HG03571 (cell line): ENCODE results near the gene TNS3.

Source experiments
- ATAC-seq: cut with Tn5 transposase; IDR thresholded peaks from one replicate; pipeline ENCODE4 v1.9.1; 2021; ENCODE audit not compliant: unreplicated experiment

TNS3 gene

GRCh38 chr7:47318395-47319182, 263.3 kb downstream of the TNS3 start:
- ATAC-seq: no peak

- ATAC-seq: no peak
These were observed 264.4 kb downstream of the TNS3 start for GRCh38 chr7:47317487-47317886.

GRCh38 chr7:47314728-47315607, 266.9 kb downstream of the TNS3 start:
- ATAC-seq: no peak

- no peak for ATAC-seq
These were observed 267.7 kb downstream of the TNS3 start for GRCh38 chr7:47314248-47314647.

- ATAC-seq: no peak
These were observed 268.3 kb downstream of the TNS3 start for GRCh38 chr7:47313564-47313963.

GRCh38 chr7:47311891-47312290, 270.0 kb downstream of the TNS3 start:
- ATAC-seq: no peak

GRCh38 chr7:47310020-47310419, 271.9 kb downstream of the TNS3 start:
- no peak for ATAC-seq

GRCh38 chr7:47308808-47309207, 273.1 kb downstream of the TNS3 start:
- ATAC-seq: no peak

- no peak for ATAC-seq
These were observed 274.6 kb downstream of the TNS3 start for GRCh38 chr7:47307311-47307710.

GRCh38 chr7:47304727-47305719, 276.9 kb downstream of the TNS3 start:
- ATAC-seq: no peak

GRCh38 chr7:47303695-47304453, 278.0 kb downstream of the TNS3 start:
- no peak for ATAC-seq

GRCh38 chr7:47303014-47303694, 278.8 kb downstream of the TNS3 start:
- no peak for ATAC-seq

GRCh38 chr7:47302560-47302959, 279.4 kb downstream of the TNS3 start:
- no peak for ATAC-seq

- no peak for ATAC-seq
These were observed 280.1 kb downstream of the TNS3 start for GRCh38 chr7:47301657-47302295.

GRCh38 chr7:47301105-47301477, 280.8 kb downstream of the TNS3 start:
- ATAC-seq: no peak

GRCh38 chr7:47300472-47301104, 281.3 kb downstream of the TNS3 start:
- no peak for ATAC-seq

GRCh38 chr7:47299496-47299895, 282.4 kb downstream of the TNS3 start:
- no peak for ATAC-seq

- no peak for ATAC-seq
These were observed 283.3 kb downstream of the TNS3 start for GRCh38 chr7:47298636-47299035.

GRCh38 chr7:47297120-47297519, 284.8 kb downstream of the TNS3 start:
- no peak for ATAC-seq
